Activated CD4-positive, alpha-beta memory T cell treated with anti-CD3 and anti-CD28 coated beads for 36 hours (primary cell): ENCODE results near the gene EML6. TPM values are rescaled to one million over a fixed set of nuclear protein-coding genes. Genes with fewer than 3 reads are reported as not detected.

Source experiments
- CTCF ChIA-PET: fragments of 350-600 bp; sonication (Branson Sonifier 250); formaldehyde crosslinking; loops from one replicate; lab custom pipeline; 2021; ENCODE audit warnings: antibody characterized with exemption, inconsistent platforms; lab: Charles Lee
- POLR2A ChIA-PET: fragments of 350-600 bp; sonication (Branson Sonifier 250); formaldehyde crosslinking; loops from one replicate; lab custom pipeline; 2021; ENCODE audit warnings: antibody characterized with exemption; lab: Charles Lee
- DNase-seq: peaks from one replicate; pipeline ENCODE4 v3.0.0-alpha.2; 2020
- H3K27ac Mint-ChIP-seq: one replicate; pipeline ENCODE4 v1.8.0; 2021; ENCODE audit warnings: mixed read lengths
- H3K27me3 Mint-ChIP-seq: one replicate; pipeline ENCODE4 v1.8.0; 2021; ENCODE audit warnings: mixed read lengths
- H3K36me3 Mint-ChIP-seq: one replicate; pipeline ENCODE4 v1.8.0; 2021; ENCODE audit warnings: mixed read lengths
- H3K4me1 Mint-ChIP-seq: one replicate; pipeline ENCODE4 v1.8.0; 2021; ENCODE audit warnings: low read depth, mixed read lengths
- H3K4me3 Mint-ChIP-seq: one replicate; pipeline ENCODE4 v1.8.0; 2021; ENCODE audit warnings: mild to moderate bottlenecking, mixed read lengths
- H3K9me3 Mint-ChIP-seq: one replicate; pipeline ENCODE4 v1.8.0; 2021; ENCODE audit warnings: mixed read lengths
- intact Hi-C: fragments of 100-400 bp; cut with micrococcal nuclease; formaldehyde crosslinking; loops from one replicate; pipeline ENCODE4 v1.15.1; 2023
- total RNA-seq, 2 experiments: library from RNA; stranded (reverse); gene quantifications; one replicate each; pipeline ENCODE4 v1.2.3, GENCODE V29; 2021

Gene EML6
- total RNA-seq, 2 experiments from 2014 or later = 0.46 to 0.50 TPM

DNA sequence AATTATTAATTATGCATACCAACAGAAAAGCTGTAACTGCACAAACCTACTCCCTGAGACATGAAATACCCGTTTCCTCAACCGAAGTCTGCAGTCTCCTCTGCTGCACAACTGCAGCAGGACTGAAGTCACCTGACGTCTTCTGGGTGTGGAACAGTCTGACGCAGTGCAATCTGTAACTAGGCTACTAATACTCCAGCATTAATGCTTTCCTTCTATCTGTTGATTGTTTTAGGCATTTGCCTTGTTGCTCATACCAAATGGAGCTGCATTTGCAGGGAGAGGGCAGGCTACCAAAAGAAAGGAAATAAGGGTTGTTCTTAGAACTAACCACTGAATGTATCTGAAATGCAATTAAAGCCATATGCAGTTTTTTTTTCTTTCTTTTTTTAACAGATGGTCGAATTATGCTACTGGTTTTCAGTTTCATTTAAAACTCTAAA, 286.7 kb downstream of the EML6 start:
- Mint-ChIP-seq H3K9me3 (no peaks in the 10 kb centered on the region), H3K27me3 (no peaks in the 10 kb centered on the region), H3K27ac (peak overlapping the region; percentile 65), H3K4me3 (peak overlapping the region; percentile 81), H3K4me1 (peaks cover 63% of the 10 kb centered on the region), H3K36me3 (no peaks in the 10 kb centered on the region)
- intact Hi-C loops = loop anchor here (5.0 kb wide), 1 partner anchor 108 kb away; no protein-coding TSS in a partner anchor
- POLR2A ChIA-PET = no interaction called here
- CTCF ChIA-PET = interaction anchor here (0.6 to 12.6 kb wide), 5 partner anchors 93 to 198 kb away, joined by 3 to 79 read pairs (median 5); no protein-coding TSS in a partner anchor
- DNase-seq = peak; percentile 40

DNA sequence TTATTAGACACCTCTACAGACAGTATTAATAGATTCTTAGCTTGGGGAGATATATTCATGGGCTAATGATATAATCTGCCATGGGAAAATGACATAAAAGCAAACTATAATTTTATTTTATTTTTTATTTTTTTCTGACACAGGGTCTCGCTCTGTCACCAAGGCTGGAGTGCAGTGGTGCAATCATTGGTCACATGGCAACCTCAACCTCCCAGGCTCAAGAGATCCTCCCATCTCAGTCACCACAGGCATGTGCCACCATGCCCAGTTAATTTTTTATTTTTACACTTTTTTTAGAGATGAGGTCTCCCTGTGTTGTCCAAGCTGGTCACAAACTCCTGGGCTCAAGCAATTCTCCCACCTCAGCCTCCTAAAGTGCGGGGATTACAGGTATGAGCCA, 287.5 kb downstream of the EML6 start:
- no peaks in the 10 kb centered on the region for H3K36me3 Mint-ChIP-seq
- peaks cover 59% of the 10 kb centered on the region for H3K4me1 Mint-ChIP-seq
- no peak for DNase-seq
- no peak overlapping the region for H3K4me3 Mint-ChIP-seq
- intact Hi-C loops = loop anchor here (5.0 kb wide), 1 partner anchor 109 kb away; no protein-coding TSS in a partner anchor
- CTCF ChIA-PET = interaction anchor here (1.4 to 12.6 kb wide), 3 partner anchors 111 to 164 kb away, joined by 4 to 79 read pairs (median 5); no protein-coding TSS in a partner anchor
- H3K27ac Mint-ChIP-seq = no peak overlapping the region
- POLR2A ChIA-PET = no interaction called here
- no peaks in the 10 kb centered on the region for H3K9me3 Mint-ChIP-seq
- no peaks in the 10 kb centered on the region for H3K27me3 Mint-ChIP-seq

DNA sequence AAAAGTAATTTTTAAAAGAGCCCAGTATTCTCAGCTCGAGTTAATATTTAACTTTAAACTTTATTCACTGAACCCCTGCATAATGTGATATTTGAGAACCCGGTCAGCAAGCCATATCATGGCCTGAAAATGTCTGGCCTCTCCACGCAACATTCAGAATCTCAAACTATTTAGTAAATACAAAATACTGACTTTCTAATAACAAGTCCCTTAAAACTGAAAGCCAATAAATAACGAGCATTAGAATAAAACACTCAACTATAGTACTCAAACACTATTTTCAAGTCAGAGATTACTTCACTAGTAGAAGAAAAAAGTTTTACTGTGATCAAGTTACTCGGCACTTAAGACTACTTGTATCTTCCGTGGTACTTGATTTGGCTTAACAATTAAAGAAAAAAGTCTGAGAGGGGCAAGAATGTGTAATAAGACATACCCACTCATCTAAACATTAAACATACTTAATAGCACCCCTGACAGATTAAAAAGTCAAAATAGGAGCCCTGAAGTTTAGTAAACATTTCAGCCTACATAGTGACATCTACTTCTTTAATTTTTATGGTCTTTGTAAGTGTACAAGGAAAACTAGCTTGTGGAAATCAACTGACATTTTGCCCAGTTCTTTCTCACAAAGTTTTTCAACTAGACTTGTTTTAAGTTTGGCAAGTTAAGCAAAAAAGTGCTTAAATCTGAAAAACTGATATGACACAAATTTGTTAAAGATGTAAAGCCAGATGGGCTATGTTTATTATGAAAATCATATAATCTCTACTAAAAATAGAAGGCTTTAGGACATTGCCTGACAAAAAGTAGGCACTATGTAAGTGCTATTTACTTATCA, 288.6 kb downstream of the EML6 start:
- POLR2A ChIA-PET = no interaction called here
- CTCF ChIA-PET = interaction anchor here (0.6 to 12.6 kb wide), 7 partner anchors 10 to 346 kb away, joined by 3 to 79 read pairs (median 4); no protein-coding TSS in a partner anchor
- H3K27me3 Mint-ChIP-seq = no peaks in the 10 kb centered on the region

DNA sequence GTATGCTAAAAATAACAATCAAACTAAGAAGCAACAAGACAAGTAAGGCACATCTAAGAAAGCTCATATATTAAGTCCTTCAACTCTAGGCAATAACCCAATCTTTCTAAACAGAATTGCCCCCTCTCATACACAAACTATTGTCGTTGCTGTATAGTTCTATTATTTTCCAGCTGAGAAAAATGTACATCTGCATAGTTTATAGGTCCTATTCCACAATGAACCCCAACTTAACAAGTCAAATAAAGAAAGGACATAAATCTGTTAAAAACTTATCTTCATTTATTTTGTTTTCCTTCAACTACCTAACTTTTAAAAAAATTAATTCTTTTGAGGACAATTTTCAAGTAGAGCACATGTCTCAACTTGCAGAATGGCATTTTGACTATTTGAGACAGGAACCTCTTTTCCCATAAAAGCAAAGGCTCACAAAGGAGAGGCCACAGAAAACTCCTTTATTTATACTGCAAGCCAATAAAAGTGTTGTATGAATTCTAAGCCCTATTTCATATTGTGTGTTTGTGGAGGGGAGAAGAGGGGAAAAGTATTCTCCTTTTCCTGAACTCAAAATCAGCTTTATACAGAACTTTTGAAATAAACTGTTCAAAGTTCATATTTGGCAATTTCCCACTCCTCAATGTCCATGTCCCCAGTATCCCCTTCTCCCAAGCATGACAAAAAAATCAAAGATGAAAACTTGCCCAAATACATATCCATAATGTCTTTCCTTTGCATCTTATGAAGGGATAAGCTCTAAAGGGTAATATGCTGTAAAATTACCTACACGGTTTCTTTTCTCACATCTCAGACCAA, 289.4 kb downstream of the EML6 start:
- H3K4me3 Mint-ChIP-seq = no peak overlapping the region
- no peaks in the 10 kb centered on the region for H3K36me3 Mint-ChIP-seq
- peaks cover 47% of the 10 kb centered on the region for H3K4me1 Mint-ChIP-seq
- no peak overlapping the region for H3K27ac Mint-ChIP-seq
- CTCF ChIA-PET = interaction anchor here (0.6 to 12.6 kb wide), 9 partner anchors 9 to 347 kb away, joined by 3 to 79 read pairs (median 4); partner anchors contain the start of gene RTN4
- intact Hi-C loops = loop anchor here (2.0 to 5.0 kb wide), 2 partner anchors 14 to 111 kb away; no protein-coding TSS in a partner anchor
- H3K27me3 Mint-ChIP-seq = no peaks in the 10 kb centered on the region
- POLR2A ChIA-PET = no interaction called here
- no peak for DNase-seq
- no peaks in the 10 kb centered on the region for H3K9me3 Mint-ChIP-seq

More for the DNA sequence above, 288.6 kb downstream of the EML6 start:
- intact Hi-C loops = loop anchor here (2.0 to 5.0 kb wide), 2 partner anchors 13 to 110 kb away; no protein-coding TSS in a partner anchor
- no peak for DNase-seq
- no peak overlapping the region for H3K27ac Mint-ChIP-seq
- no peak overlapping the region for H3K4me3 Mint-ChIP-seq
- peaks cover 50% of the 10 kb centered on the region for H3K4me1 Mint-ChIP-seq
- H3K9me3 Mint-ChIP-seq = no peaks in the 10 kb centered on the region
- H3K36me3 Mint-ChIP-seq = no peaks in the 10 kb centered on the region

DNA sequence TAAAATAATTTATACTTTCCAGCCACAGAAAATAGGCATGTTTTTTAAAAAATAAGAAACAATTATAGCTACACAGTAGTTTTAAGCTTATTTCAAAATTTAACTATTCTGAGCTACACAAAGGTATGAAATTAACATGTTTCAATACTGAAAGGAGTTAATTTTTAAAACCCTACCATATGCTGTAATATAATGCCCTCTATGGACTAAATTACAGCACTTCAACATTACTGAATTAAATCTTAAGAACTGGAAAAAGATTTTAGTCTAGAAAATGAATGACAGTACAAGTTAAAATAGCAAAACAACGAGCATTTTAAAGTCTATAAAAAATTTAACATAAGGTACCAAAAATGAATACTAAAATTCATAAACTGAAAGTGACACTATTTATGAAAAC, 290.5 kb downstream of the EML6 start:
- H3K4me3 Mint-ChIP-seq = no peak overlapping the region
- H3K4me1 Mint-ChIP-seq = peaks cover 46% of the 10 kb centered on the region
- H3K27ac Mint-ChIP-seq = no peak overlapping the region
- H3K36me3 Mint-ChIP-seq = peaks cover under 1% of the 10 kb centered on the region
- ChIA-PET CTCF (interaction anchor here (0.7 to 12.6 kb wide), 10 partner anchors 12 to 243 kb away, joined by 3 to 79 read pairs (median 4); partner anchors contain the start of gene RTN4), POLR2A (no interaction called here)
- no peaks in the 10 kb centered on the region for H3K9me3 Mint-ChIP-seq
- intact Hi-C loops = loop anchor here (2.0 to 5.0 kb wide), 3 partner anchors 15 to 112 kb away; no protein-coding TSS in a partner anchor
- H3K27me3 Mint-ChIP-seq = no peaks in the 10 kb centered on the region
- no peak for DNase-seq

DNA sequence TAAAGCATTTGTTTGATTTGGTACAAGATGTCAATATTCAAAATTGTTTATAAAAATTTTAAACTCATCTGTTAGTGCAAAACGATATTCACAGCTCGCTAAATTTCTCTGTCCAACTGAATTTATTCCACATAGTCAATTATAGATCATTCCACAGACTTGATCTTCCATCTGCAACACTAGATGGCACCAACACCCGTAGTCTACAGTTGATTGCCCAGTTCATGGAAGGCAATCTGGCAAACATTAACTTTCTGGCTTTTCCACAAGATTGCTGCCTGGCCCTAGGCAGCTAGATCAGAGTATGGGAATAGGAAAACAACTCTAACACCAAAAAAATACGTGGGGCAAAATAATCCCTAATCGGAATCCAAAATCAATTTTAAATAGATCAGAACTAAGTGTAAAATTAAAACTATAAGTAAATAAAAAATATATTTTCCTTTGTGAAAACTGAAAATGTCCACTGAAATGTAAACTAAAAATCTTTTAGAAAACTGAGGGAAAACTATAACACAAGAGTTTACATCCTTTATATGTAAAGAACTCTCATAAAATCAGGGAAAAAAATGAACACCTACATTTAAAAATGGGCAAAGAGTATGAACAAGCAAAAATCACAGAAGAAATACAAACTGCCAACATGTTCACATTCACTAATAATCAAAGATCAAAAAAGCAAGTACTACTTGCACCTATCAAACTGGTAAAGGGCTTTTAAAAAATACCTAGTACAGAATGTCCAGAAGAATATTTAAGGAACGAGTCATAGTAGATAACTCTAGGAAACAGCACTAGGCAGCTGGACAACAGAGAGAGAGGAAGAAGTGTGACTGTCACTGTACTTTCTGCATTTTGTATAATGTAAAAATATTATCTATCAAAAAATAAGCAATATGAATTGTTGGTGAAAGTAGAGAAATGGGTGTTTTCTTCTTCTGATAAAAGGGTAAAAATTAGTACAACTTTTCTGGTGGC, 291.8 kb downstream of the EML6 start:
- no peaks in the 10 kb centered on the region for H3K27me3 Mint-ChIP-seq
- POLR2A ChIA-PET = no interaction called here
- H3K27ac Mint-ChIP-seq = no peak overlapping the region
- H3K4me1 Mint-ChIP-seq = peaks cover 40% of the 10 kb centered on the region
- H3K4me3 Mint-ChIP-seq = no peak overlapping the region
- CTCF ChIA-PET = interaction anchor here (0.6 to 12.6 kb wide), 14 partner anchors 12 to 344 kb away, joined by 3 to 79 read pairs (median 3); no protein-coding TSS in a partner anchor
- DNase-seq = peak; percentile 44
- peaks cover 7% of the 10 kb centered on the region for H3K36me3 Mint-ChIP-seq
- intact Hi-C loops = loop anchor here (1.0 to 5.0 kb wide), 3 partner anchors 34 to 153 kb away; no protein-coding TSS in a partner anchor
- peaks cover 5% of the 10 kb centered on the region for H3K9me3 Mint-ChIP-seq

DNA sequence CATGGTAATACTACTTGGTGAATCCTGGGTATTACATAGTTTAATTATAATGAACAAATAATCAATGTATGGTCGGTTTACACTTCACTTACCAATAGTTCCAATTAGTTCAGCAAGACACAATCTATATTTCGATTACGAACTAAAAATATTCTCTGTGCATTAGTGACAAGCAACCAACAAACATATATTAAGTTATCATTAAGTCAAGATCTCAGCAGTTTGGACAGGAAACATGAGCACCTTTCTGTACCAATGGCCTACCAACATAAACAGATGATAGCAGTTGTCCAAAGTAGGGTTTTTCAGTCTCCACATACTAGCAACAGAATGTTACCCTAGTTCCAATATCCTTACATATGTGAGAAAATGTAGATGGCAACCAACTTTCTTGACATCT, 294.0 kb downstream of the EML6 start:
- POLR2A ChIA-PET = no interaction called here

DNA sequence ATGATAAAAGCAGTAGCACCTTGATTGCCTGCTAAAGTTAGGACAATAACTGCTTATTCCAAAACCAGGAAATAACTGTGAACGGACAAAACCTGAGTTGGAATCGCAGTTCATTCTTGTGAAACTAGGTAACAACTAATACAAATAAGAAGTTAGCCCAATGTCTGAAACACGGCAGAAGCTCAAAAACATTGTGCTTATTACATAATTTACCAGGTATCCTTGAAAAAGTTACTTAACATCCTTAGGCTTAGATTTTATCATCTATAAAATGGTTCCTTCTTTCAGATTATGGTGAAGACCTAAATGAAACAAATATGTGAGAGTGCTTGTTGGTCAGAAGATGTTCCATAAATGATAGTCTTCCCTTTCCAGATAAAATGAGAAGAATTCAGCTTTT, 294.4 kb downstream of the EML6 start:
- Mint-ChIP-seq H3K36me3 (peaks cover 13% of the 10 kb centered on the region), H3K4me3 (no peak overlapping the region), H3K4me1 (peaks cover 24% of the 10 kb centered on the region), H3K27ac (no peak overlapping the region), H3K27me3 (no peaks in the 10 kb centered on the region), H3K9me3 (peaks cover 5% of the 10 kb centered on the region)
- no peak for DNase-seq
- intact Hi-C loops = no loop called here
- ChIA-PET CTCF (interaction anchor here (2.6 to 12.6 kb wide), 2 partner anchors 32 to 151 kb away, joined by 8 to 79 read pairs; partner anchors contain the start of gene RTN4), POLR2A (no interaction called here)

More for the DNA sequence above, 294.0 kb downstream of the EML6 start:
- no peak for DNase-seq
- peaks cover 27% of the 10 kb centered on the region for H3K4me1 Mint-ChIP-seq
- no peak overlapping the region for H3K27ac Mint-ChIP-seq
- intact Hi-C loops = no loop called here
- no peak overlapping the region for H3K4me3 Mint-ChIP-seq
- peaks cover 13% of the 10 kb centered on the region for H3K36me3 Mint-ChIP-seq
- H3K27me3 Mint-ChIP-seq = no peaks in the 10 kb centered on the region
- CTCF ChIA-PET = interaction anchor here (1.8 to 12.6 kb wide), 2 partner anchors 152 to 158 kb away, joined by 8 to 79 read pairs; no protein-coding TSS in a partner anchor
- peaks cover 5% of the 10 kb centered on the region for H3K9me3 Mint-ChIP-seq

DNA sequence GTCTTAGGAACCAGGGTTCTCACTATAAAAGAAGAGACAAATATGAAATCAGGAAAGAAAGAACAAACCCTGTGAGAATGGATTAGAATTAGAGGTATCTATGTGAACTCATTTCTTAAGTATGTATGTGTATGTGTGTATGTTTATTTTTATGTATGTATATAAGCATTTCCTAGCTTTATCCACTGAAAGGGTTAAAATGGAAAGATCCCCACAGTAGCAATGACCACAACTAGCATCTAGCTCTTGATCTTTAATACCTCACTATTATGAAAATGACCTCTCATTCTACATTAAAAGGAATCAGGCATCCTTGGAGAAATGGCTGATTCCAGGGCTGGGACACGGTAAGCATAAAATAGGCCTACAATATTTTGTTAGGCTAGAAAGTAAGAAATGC, 295.2 kb downstream of the EML6 start:
- DNase-seq = no peak
- Mint-ChIP-seq H3K27me3 (no peaks in the 10 kb centered on the region), H3K4me1 (peaks cover 18% of the 10 kb centered on the region), H3K4me3 (no peak overlapping the region), H3K27ac (no peak overlapping the region), H3K9me3 (peaks cover 5% of the 10 kb centered on the region), H3K36me3 (peaks cover 13% of the 10 kb centered on the region)
- intact Hi-C loops = no loop called here
- ChIA-PET POLR2A (no interaction called here), CTCF (interaction anchor here (2.6 to 12.6 kb wide), 2 partner anchors 31 to 150 kb away, joined by 8 to 79 read pairs; partner anchors contain the start of gene RTN4)

DNA sequence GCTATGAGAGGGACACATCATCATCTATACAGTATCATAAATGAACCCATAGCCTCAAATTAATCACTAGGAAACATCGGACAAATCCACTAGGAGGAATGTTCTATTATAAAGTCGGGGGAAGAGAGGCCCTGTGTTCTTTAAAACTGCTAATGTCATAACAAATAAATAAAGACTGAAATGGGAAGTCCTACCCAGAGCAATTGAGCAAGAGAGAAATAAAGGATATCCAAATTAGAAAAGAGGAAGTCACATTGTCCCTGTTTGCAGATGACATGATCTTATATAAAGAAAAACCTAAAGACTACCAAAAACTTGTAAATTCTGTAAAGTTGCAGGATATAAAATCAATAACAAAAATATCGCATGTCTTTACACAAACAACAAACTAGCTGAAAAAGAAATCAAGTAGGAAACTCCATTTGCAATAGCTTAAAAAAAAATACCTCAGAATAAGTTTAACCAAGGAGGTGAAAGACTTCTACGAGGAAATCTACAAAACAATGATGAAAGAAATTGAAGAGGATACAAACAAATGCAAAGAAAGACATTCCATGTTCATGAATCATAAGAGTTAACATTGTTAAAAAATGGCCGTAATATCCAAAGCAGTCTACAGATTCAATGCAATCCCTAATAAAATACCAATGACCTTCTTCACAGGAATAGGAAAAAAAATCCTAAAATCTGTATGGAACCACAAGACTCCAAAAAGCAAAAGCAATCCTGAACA, 296.2 kb downstream of the EML6 start:
- H3K36me3 Mint-ChIP-seq = peaks cover 13% of the 10 kb centered on the region
- peaks cover 16% of the 10 kb centered on the region for H3K4me1 Mint-ChIP-seq
- H3K27me3 Mint-ChIP-seq = no peaks in the 10 kb centered on the region
- H3K4me3 Mint-ChIP-seq = no peak overlapping the region
- intact Hi-C loops = no loop called here
- DNase-seq = no peak
- CTCF ChIA-PET = interaction anchor here (2.6 to 12.6 kb wide), 2 partner anchors 30 to 149 kb away, joined by 8 to 79 read pairs; partner anchors contain the start of gene RTN4
- peaks cover 5% of the 10 kb centered on the region for H3K9me3 Mint-ChIP-seq
- no peak overlapping the region for H3K27ac Mint-ChIP-seq
- POLR2A ChIA-PET = no interaction called here
